ENCODE measurements around the gene OSBPL5.

The OSBPL5 gene

DNA sequence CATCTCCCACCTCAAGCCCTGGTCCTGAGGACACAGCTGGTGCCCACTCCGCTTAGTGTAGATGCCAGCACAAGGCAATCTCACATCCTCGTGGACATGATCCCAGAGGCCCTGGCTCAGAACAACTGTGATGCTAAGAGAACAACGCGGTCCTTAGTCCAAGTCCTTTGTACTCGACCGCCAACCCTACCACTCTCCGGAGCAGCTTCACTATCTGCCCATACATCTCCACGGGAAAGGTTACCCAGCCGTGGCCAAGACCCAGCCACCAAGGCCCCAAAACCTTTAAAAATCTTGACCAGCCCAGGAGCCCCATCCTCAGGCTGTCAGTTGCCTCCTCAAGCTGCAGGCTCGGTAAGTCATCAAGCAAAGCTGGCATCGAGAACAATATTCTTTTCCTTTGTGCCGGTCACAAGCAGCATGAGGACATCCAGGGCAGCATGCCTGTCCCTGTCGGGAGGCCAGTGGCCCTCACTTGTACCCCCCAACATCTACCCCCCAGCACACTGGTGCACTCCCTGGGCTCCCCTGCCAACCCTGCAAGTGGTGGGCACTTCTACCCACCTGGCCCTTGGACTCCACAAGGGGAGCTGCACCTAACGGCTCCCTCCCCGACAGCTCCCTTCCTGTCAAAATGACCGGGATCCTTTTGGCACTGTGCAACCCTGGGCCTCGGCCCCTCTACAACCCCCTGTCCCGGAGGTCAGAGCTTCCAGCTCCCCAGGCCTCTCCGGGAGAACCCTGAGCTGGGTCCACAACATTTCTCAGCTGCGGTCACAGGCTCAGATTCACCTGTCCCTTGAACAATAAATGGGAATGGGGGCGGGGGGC, 2.5 kb downstream of the OSBPL5 start:
- no peak for DNase-seq

DNA sequence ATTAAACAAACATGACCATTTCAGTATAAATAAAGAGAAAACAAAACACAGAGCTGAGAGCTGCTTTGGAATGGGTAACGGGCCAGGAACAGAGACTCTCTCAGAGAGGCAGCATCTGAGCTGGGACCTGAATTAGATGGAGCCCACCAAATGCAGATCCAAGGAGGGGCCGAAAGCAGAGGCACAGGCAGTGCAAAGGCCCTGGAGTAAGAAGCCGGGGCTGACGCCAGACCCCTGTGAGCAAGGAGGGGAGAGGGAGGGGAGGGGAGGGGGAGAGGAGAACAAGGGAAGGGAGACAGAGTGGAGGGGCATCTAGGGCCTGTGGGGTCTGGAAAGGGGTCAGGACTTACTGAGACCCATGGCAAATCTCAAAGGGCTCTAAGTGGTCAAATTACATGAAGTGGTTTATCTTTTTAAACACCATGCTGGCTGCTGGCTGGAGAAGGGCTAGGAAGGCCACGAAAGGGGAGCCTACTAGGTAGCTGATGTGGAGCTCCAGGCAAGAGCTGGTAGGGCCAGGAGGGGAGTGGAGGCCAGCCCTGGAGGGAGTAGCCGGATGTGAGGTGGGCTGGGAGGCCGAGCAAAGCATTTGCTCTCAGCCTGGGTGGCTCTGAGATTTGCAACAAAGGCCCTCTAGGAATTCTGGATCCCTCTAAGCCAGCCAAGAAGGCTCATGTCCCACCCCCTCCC, 3.2 kb downstream of the OSBPL5 start:
- no peak for DNase-seq

DNA sequence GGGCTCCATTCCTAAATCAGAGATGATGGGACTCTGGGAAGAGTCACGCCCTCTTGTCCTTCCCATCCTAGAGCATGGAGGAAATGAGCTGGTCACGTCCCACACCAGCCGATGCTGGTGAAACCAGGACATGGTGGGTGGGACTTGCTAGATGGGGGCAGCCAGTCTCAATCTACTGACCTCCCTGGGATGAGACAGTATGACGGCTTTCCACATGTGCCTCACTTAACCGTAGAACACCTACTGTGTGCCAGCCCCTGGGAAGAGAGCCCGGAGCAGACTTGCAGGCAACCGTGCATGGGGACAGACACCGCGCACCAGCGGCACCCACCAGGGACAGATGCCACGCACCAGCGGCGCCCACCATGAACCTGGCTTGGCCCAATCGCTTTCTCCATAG, 3.8 kb downstream of the OSBPL5 start:
- DNase-seq: no peak

DNA sequence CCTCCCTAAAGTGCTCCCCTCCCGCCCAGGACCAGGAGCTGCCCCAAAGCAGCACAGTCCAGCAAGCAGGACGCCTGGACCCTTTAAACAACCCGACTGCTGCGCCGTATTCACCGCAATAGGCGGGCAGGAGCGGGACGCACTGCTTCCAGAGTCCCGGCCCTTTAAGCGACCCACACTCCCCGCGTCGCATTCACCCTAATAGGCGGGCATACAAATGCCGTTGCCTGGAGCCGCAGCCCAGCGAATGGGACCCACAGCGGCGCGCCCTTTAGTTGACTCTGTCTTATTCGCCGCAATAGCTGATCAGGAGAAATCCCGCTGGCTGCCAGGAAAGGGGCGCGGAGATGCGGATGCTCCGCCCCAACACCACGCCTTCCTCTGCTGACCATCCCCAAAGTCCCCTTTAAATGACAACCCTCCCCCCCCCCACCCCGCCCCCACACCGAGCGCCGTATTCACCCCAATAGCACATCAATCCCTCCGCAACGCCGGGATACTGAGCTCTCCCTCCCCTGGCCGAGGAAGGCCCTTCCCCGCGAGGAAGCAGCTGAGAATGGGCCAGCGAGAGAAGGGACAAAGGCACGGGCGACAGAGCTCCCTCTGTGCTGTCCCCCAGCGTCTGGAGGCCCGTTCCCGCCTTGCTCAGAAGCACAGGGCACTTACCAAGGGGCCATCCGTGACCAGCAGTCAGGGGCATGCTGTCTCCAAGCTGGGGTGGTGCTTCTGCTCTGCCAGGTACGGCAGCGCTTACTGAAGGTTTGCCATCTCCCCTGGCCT, 4.7 kb downstream of the OSBPL5 start:
- DNase-seq: no peak

DNA sequence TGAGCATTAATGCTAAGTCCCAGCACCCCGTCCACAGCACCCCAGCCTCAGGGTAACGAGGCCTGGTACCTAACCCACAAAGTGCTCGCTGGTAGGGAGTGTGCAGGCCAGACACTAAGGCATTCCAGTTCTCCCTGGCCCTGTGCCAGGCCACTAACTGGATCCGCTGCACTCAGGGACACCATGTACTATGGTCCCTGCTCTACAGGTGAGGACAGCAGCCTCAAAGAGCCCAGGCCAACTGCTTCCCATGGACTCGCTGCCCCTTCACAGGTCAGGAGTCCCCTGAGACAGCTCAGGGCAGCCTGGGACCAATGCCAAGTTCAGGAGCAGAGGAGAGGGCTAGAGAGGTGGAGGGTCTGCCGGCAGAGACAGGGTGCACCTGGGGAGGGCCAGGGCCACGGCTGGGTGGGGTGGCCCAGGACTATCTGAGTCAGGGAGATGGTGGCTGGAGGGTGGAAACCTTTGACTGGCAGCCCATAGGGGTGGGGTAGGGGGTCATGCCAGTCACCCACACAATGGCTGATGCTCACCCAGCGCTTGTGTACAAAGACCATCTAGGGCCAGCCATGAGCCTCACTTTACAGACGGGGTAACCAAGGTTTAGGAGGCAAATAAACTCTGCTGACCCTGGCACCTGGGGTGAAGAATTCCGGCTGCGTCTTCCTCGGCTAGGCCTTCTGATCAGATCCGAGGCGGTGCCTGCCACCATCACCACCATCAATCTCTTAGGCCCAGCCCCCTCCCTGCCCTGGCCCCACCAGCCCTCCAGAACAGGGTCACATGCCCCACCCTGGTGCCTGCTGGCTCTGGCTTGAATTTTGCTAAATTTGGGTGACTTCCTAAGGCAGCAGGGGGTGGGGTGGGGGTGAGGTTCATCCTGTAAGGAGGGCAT, 5.6 kb downstream of the OSBPL5 start:
- no peak for DNase-seq

DNA sequence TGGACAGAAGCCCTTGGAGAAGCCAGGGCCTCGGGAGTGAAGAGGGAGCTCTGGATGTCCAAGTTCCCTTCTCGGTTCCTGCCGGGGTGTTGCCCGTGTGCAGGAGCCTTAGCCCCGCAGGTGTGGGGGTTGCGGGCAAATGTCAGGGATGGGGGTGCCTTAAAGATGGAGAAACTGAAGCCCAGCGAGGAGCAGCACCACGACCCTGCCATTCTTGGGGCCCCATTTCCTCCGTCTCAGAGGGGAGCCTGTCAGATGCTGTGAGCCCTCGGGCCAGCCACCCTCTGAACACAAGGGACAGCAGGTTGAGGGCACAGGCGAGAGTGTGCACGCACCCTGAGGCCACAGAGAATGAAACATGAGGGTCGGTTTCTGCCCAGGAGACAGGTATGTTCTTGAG, 6.3 kb downstream of the OSBPL5 start:
- DNase-seq: no peak

DNA sequence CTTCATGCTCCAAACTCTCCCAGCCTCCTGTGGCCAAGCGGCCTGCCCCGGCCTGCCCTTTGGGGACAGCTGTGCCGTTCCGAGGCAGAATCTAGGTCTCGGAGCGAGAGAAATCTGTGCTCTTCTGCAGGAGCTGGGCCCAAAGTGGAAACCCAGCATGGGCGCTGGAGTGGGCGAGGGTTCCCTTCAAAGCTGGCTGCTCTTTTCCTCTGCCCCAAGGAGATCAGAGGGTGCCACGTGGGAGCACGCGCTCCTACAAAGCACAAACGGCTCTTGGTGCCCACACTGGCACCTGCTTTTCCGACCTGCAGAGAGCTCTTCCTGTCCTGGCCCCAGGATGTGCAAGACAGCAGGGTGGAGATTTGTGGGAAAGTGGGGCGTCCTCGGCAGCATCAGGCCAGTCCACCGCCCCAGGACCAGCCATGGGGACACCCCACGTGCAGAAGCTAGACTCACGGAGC, 6.9 kb downstream of the OSBPL5 start:
- no peak for DNase-seq

DNA sequence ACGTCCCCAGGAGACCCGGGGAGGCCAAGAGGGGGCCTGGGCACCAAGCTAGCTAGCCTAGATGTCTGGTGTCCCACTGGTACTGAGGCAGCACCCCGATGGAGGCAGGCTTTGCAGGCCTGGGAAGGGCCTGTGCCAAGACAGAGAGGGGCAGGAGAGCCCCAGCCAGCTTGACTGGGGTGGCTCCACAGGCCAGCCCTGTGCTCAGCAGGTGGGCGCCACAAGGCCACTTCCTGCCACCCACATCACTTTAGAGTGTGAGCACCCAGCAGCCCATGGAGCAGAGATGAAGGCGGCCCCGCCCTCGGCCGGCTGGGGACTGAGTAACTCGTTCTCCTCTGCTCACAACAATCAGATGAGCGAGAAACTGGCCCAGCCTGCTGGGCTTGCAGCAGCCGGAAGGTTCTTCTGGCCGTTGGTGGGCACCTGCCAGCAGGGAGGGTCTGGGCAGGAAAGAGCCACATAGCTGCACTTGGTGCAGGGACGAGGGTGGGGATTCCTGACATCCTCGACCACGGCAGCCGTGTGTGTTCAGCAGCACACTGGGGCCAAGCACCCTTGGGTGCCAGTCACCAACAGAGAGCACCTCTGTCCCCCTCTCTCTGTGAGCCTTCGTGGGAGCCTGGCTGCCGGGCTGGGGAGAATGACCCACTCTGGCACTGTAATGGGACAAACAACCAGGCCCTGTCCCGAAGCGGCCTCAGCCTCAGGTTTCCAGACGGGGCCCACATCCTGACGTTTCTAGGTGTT, 7.6 kb downstream of the OSBPL5 start:
- no peak for DNase-seq

DNA sequence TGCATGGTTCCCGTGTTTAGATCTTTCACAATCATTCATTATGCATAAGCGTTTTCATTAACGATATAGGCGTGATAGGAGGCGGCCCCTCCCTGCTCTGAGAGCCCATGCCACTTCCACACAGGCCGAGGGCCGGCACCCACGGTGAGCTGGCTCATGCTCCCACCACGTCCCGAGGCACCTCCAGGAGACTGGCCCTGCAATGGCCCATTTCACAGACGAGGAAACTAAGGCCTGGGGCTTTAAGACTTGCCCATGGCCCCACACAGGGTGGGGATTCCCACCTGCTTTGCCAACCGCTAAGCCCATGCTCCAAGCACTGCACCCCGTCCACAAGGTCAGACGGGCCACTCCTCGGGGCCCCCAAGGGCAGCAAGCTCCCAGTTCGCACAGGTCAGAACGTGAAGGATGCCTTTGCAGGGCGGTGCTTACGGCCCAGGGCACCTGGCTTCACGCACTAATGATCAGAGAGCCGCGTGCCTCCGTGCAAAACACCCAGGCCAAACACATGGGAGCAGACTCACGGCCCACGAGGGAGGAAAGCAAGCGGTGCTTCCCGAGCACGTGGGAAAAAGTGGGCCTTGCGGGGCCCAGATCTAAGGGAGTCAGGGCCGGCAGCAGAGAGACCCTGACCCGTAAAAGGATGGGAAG, 8.3 kb downstream of the OSBPL5 start:
- DNase-seq: no peak

DNA sequence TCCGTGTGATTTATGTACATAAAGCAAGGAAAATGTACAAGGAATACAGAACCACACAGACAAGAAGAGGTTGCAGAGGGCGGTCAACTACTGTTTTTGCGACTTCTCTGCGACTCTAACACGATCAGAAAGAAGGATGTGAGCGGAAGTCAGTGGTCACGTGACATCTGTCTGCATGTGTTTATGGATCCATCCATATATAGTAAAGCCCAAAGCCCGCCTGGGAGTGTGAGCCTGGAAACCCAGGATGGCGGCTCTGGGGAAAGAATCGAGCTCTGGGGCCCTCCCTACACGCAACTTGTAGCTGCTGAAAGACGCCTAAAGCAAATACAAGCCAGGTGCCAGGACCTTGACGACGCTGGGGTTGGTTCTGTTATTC, 8.8 kb downstream of the OSBPL5 start:
- no peak for DNase-seq

DNA sequence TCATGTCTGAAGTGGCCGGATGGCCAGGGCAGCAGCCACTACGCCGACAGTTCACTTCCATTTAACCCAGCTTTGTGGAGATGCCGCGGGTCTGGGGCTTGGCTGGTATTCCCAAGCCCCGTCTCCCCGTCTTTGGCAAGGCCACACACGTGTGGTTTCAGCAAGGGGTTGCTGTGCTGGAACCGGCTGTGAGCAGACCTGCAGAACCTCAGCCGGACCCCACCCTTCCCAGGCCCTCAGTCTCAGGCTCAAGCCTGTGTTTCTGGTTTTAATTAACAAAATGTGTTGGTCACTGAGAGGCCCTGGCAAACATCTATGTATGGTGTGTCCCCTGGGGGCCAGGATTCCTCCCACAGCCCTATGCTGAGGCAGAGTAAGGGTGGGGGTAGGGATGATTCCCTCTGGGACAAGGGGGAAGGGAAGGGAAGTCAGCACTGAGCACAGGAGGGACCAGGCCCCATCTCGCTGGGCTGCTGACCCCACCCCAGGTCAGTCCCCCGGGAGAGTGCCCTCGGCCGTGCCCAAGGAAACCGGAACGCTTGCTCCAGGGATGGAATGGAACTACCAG, 9.3 kb downstream of the OSBPL5 start:
- DNase-seq: no peak

DNA sequence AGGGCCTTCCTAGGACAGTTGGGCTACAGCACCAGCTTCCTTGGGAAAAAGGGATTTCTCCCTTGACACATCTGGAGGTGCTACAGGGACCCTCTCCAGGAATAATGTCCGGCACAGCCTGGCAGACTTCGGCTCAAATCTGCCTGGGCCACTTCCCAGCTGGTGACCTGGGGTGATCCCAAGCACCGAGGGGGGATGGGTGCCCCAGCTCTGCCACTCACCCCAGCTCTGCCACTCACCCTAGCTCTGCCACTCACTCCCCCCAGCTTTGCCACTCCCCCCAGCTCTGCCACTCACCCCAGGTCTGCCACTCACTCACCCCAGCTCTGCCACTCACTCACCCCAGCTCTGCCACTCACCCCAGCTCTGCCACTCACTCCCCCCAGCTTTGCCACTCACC, 9.9 kb downstream of the OSBPL5 start:
- no peak for DNase-seq

DNA sequence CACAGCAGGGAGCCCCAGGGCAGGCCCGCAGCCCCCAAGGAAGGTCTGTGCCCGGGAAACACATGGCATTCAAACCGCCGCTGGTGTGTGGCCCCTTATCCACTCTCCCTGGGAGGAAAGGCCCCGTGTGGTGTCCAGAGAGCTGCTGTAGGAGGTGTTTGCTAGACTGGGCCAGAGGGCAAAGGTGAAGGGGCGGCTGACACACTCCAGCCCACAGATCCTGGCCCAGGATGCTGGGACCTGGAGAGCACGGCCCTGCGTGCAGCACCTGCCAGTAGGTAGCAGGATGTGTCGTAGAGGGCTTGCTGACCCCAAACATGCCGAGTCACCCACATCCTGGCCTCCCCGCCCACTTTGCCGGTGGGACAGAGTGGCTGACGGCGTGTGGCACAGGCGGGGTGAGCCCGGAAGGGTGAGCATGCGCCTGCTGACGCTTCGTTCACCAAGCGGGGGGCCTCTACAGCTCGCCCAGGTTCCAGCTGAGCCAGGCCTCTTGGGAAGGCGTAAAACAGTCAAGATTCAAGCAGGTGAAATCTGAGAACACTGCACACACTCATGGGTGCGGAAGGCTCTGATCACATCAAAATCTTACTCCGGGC, 11.0 kb downstream of the OSBPL5 start:
- DNase-seq: no peak

DNA sequence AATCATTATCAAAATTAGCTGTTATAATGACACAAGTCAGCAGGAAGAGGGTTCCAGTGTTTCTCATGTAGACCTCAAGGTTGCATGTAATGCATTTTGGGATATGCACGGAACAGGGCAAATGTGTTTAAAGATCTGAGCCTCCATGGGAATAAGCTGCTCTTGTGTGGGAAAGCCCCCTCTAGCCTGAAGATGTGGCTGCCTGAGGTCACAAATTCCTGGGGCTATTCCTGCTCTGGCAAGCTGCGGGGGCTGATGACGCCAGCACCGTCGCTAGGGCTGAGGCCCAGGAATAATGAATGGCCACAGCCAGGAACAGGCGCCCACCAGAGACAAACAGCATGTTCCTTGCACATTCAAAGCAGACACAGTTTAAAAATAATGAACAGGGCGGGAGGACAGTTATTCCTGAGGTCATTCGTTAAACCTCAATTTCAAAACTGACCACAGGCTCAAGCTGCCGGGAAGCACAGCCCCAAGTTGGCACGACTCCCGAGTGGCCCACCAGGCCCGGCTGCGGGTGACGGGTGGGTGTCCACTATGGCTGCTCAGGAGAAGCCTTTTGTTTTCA, 11.7 kb downstream of the OSBPL5 start:
- DNase-seq: no peak

DNA sequence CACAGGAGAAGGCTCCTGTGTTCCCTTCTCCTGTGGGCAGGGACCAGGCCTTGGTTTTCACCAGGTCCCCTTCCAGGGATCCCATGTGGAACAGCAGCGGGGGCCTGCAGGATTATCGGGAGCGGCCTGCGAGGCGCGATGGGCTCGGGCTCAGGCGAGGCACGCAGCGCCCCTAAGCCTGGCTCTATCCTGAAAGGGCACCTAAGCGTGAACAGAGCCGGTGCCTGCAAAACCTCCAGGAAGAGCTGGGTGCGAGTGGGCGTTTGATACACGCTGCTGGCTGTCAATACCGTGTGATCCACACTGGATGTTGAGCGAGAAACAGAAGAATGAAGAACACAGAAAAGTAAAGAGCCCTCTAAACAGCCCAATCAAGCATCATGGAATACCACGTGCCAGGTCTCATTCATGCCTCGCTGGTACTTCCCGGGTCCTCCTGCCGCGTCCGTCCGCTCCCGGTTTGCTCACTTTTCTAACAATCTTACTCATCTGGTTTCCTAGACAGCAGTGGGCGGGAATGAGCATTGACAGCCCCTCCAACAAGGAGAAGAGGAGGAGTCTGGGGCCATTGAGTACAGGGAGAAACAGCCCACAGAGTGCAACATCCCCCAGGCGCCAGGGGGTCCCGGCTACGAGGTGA, 12.5 kb downstream of the OSBPL5 start:
- no peak for DNase-seq

DNA sequence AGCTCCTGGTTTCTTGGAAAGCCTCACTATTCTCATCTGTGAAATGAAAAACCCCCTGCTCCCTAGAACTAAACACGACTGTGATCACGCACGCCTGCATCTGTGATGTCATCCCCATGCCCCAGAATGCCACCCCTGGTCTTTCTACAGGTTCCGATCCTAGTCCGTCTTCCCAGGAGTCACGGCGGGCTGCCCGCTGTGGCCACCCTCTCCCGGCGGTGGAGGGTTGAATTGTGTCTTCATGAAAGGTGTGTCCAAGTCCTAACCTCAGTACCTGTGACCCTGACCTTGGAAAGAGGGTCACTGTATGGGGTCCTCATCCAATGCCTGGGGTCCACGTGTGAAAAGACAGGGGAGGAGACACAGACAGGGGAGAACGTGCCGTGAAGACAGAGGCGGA, 14.4 kb downstream of the OSBPL5 start:
- no peak for DNase-seq

DNA sequence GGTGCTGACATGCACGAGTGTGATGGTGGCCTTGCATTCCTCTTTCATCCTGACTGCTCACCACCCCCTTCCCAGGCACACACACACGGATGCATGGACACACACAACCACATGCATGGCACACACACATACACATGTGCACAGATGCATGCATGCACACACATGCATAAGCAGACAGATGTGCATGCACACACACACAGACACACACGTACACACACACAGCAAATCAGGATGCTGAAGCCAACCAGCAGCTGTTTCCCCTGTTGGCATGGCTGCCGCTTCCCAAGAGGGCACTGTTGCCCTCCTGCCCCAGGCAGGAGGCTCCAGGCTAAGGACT, 15.3 kb downstream of the OSBPL5 start:
- DNase-seq: no peak

DNA sequence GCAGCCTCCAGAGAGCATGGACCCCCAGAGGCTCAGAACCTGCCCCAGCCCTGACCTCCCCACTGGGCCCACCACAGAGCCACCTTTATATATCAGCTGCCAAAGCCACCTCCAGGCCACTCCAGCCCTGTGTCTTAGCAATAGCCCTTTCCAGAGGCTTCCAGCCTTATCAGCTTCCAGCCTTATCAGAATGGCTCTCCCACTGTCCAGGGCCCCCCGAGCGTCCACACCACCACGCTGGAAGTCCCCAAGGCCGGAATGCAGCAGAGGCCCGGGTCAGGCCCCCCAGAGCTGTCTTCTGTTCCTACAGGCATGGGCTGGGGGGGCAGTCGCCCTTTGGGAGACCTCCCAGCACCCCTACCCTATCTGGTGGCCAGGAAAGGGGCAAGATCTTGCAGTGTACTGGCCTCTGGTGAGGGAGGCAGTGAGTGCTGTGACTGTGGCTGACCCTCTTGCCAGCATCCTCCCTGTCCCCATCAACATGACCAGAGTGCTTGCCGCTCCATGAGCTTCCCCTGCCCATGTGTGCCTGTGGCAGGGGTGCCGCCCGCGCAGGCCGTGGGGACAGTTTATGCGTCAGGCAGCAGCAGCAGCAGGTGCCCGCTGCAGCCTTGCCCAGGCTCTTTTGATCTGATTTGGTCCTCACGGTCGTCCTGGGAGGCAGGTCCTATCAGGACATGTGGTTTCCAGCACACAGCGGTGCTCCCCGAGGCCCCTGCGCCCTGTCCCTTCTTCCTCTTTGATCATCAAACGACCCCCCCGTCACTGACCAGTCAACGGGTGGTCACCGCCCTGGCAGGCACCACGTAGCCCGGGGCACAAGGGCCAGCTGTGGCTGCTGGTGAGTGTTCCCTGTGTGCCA, 15.9 kb downstream of the OSBPL5 start:
- DNase-seq: no peak
